Rectal smooth muscle tissue (tissue), 1 donor: ENCODE data around the gene DLK1.

Experiments used
- H3K27ac ChIP-seq: one replicate; pipeline ENCODE4 v1.7.0; 2013; ENCODE audit warnings: low read depth, low read length, inconsistent platforms
- H3K27me3 ChIP-seq: one replicate; pipeline ENCODE4 v1.7.0; 2013; ENCODE audit warnings: low read length; ENCODE audit not compliant: control insufficient read depth, insufficient read depth
- H3K36me3 ChIP-seq: one replicate; pipeline ENCODE4 v1.7.0; 2013; ENCODE audit warnings: low read length; ENCODE audit not compliant: control insufficient read depth, insufficient read depth
- H3K4me1 ChIP-seq: one replicate; pipeline ENCODE4 v1.7.0; 2013; ENCODE audit warnings: low read length; ENCODE audit not compliant: control insufficient read depth, insufficient read depth
- H3K4me3 ChIP-seq: one replicate; pipeline ENCODE4 v1.7.0; 2013; ENCODE audit warnings: low read length
- H3K9ac ChIP-seq: one replicate; pipeline ENCODE4 v1.7.0; 2013; ENCODE audit warnings: low read length

Gene DLK1

GRCh38 chr14:100780646-100781355 lies 54.1 kb downstream of the DLK1 start:
- no peaks in the 10 kb centered on the region for H3K36me3 ChIP-seq
- no peak overlapping the region for H3K9ac ChIP-seq

GRCh38 chr14:100781952-100782351 lies 55.3 kb downstream of the DLK1 start:
- no peak overlapping the region for H3K4me3 ChIP-seq
- no peaks in the 10 kb centered on the region for H3K27me3 ChIP-seq
- H3K4me1 ChIP-seq: no peaks in the 10 kb centered on the region
- H3K27ac ChIP-seq: no peak overlapping the region
- H3K9ac ChIP-seq: no peak overlapping the region
- H3K36me3 ChIP-seq: no peaks in the 10 kb centered on the region

More at GRCh38 chr14:100780646-100781355, 54.1 kb downstream of the DLK1 start:
- H3K4me1 ChIP-seq: no peaks in the 10 kb centered on the region
- H3K4me3 ChIP-seq: no peak overlapping the region
- no peak overlapping the region for H3K27ac ChIP-seq
- no peaks in the 10 kb centered on the region for H3K27me3 ChIP-seq

GRCh38 chr14:100782516-100783320 lies 56.0 kb downstream of the DLK1 start:
- no peaks in the 10 kb centered on the region for H3K27me3 ChIP-seq
- H3K9ac ChIP-seq: no peak overlapping the region
- no peaks in the 10 kb centered on the region for H3K4me1 ChIP-seq
- H3K36me3 ChIP-seq: no peaks in the 10 kb centered on the region
- no peak overlapping the region for H3K4me3 ChIP-seq
- no peak overlapping the region for H3K27ac ChIP-seq

DNA sequence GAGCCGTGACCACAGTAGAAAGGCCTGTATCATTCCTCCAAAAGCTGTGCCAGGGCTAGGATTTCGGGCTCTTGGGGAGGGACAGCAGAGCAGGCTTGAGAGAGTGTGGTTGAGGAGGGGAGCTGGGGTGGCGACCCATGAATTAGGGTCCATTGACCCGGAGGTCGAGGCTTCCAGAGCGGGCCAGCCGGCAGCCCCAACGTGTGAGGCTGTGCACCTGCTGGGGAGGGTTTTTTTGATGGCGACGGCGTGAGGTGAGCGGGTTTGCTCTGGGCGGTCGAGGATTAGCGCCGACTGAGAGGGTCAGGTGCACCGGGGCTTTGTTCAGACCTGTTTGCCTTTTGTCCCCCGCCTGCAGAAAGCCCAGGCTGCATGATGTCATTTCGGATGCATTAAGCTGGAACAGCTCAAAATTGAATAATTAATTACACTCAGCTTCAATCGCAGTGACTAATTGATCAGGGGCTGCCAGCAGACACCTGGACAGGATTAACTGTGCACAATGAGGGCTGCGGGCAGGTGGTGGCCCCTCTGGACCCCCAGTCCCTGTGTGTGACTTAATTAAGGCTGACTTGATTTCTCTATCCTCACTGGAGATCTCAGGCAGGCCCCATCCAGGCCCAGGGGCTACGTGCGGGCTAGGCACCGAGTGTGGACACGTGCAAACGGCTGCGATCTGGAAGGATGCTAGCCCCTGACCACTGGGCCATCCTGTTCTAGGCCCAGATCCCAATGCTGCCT lies 57.1 kb downstream of the DLK1 start:
- no peak overlapping the region for H3K27ac ChIP-seq
- H3K9ac ChIP-seq: no peak overlapping the region
- no peaks in the 10 kb centered on the region for H3K36me3 ChIP-seq
- H3K27me3 ChIP-seq: no peaks in the 10 kb centered on the region
- no peak overlapping the region for H3K4me3 ChIP-seq
- no peaks in the 10 kb centered on the region for H3K4me1 ChIP-seq

DNA sequence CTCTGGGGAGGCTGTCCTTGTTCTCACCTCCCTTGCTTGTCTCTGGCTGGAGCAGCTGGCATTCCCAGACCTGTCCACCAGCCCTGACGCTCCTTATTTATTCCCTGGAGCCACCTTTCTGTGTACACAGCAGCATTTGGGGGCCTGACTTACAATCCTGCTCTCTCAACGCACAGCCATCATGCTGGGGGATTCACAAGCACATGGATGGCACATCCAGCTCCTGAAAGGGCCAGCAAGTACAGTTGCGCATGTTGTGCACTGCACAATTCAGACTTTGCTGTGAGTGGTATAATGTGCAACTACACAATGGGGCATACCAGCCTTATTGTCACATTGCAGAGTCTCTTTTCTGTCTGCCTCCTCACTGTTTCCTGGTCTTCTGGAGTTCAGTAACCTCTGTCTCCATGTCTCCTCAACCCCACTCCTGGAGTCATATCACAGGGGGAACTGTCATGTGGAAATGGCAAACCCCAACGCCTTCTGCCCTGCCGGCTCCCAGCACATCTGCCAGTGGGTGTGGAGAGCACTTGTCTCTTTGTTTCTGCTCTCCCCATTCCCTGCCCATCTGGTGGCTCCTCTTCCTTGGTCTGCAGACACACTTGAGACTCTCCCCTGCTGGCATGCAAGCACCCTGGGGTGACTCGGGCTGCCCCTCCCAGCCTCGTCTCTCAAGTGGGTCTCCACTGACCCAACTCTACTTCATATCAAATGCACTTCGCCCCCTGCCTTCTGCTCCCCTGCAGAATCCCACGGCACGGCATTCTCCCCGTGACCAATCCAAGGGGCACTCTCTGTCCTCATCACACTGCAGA lies 58.0 kb downstream of the DLK1 start:
- H3K4me3 ChIP-seq: no peak overlapping the region
- no peaks in the 10 kb centered on the region for H3K36me3 ChIP-seq
- H3K4me1 ChIP-seq: no peaks in the 10 kb centered on the region
- H3K9ac ChIP-seq: no peak overlapping the region
- H3K27me3 ChIP-seq: no peaks in the 10 kb centered on the region
- no peak overlapping the region for H3K27ac ChIP-seq

GRCh38 chr14:100785338-100785615 lies 58.6 kb downstream of the DLK1 start:
- Histone ChIP-seq H3K4me1 (no peaks in the 10 kb centered on the region), H3K27me3 (no peaks in the 10 kb centered on the region), H3K9ac (no peak overlapping the region), H3K4me3 (no peak overlapping the region), H3K36me3 (no peaks in the 10 kb centered on the region), H3K27ac (no peak overlapping the region)

DNA sequence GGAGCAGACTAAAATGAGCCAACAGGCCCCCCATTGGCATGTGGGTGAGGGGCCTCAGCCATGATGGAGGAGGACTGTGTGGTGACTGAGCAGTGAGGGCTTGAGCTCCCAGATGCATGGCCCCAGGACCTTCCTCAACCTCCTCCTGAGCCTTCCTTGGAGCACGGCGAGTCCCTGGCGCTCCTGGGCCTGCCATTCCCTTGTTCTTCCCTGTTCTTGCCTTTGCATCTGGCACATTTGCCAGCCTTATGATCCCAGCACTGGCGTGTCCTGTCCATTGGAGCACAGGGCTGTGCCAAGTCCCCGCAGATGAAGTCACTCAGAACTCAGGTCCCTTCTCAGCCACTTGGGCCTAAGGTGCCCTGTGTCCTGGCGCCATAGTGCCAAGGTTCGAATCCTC lies 58.9 kb downstream of the DLK1 start:
- H3K27me3 ChIP-seq: no peaks in the 10 kb centered on the region
- H3K36me3 ChIP-seq: no peaks in the 10 kb centered on the region
- no peak overlapping the region for H3K27ac ChIP-seq
- no peaks in the 10 kb centered on the region for H3K4me1 ChIP-seq
- H3K4me3 ChIP-seq: no peak overlapping the region
- no peak overlapping the region for H3K9ac ChIP-seq

- Histone ChIP-seq H3K4me1 (no peaks in the 10 kb centered on the region), H3K27ac (no peak overlapping the region), H3K27me3 (no peaks in the 10 kb centered on the region), H3K4me3 (no peak overlapping the region), H3K36me3 (no peaks in the 10 kb centered on the region), H3K9ac (no peak overlapping the region)
Observed at GRCh38 chr14:100786131-100786530, 59.4 kb downstream of the DLK1 start.

GRCh38 chr14:100786576-100787219 lies 60.0 kb downstream of the DLK1 start:
- Histone ChIP-seq H3K9ac (no peak overlapping the region), H3K4me1 (no peaks in the 10 kb centered on the region), H3K36me3 (no peaks in the 10 kb centered on the region), H3K27me3 (no peaks in the 10 kb centered on the region), H3K4me3 (no peak overlapping the region), H3K27ac (no peak overlapping the region)

DNA sequence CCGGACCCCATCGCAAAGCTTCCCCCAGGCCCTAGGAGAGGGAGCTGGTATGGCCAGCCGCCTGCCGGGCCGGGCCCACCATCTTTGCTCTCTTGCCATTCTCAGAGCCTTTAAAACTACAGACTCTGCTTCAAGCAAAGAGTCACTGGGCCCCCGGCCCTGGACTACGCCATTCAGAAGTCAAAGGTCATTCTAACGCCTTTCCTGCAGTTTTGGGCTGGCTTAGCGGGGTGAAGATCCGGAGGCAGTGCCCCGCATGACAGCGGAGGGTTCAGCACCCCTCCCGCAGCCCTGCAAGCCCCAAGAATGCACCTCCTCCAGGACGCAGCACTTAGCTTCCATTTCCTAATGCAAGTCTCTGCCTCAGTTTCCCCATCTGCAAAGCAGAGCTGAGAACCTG lies 61.0 kb downstream of the DLK1 start:
- Histone ChIP-seq H3K27ac (no peak overlapping the region), H3K27me3 (no peaks in the 10 kb centered on the region), H3K4me3 (no peak overlapping the region), H3K36me3 (no peaks in the 10 kb centered on the region), H3K4me1 (no peaks in the 10 kb centered on the region), H3K9ac (no peak overlapping the region)
